ENCODE results near the gene BIRC2. TPM values are rescaled to one million over a fixed set of nuclear protein-coding genes. Genes with fewer than 3 reads are reported as not detected.

BIRC2 gene
- total RNA-seq, 1 experiment from 2014 or later = 28.2 TPM

DNA sequence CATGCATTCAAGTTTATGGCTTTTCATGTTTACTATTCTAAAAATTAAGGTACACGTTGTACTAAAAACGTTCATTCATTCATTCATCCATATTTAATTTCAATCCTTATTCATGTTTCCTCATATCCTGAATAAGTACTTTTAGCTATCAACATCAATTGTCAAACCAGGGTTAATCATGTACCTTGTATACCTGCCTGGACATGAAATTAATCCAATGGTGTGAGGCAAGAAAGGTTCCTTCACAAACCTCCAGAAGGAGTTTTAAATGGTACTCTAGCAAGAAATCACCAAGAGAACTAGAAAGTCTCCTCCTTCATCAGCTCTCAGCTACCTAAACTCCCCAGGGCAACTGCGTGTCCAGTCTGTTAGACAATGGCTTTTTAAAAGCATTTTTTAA, 72.2 kb downstream of the BIRC2 start:
- no peak overlapping the region for H3K56ac ChIP-seq (ENCODE audit: insufficient read length, low read depth, low read length)
- TF ChIP-seq, protein P1, sequence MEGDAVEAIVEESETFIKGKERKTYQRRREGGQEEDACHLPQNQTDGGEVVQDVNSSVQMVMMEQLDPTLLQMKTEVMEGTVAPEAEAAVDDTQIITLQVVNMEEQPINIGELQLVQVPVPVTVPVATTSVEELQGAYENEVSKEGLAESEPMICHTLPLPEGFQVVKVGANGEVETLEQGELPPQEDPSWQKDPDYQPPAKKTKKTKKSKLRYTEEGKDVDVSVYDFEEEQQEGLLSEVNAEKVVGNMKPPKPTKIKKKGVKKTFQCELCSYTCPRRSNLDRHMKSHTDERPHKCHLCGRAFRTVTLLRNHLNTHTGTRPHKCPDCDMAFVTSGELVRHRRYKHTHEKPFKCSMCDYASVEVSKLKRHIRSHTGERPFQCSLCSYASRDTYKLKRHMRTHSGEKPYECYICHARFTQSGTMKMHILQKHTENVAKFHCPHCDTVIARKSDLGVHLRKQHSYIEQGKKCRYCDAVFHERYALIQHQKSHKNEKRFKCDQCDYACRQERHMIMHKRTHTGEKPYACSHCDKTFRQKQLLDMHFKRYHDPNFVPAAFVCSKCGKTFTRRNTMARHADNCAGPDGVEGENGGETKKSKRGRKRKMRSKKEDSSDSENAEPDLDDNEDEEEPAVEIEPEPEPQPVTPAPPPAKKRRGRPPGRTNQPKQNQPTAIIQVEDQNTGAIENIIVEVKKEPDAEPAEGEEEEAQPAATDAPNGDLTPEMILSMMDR (conservative IDR thresholded peaks at IDR 0.05) = no peak
- no peak overlapping the region for H4K5ac ChIP-seq (ENCODE audit: insufficient read length, low read depth, low read length)
- H3K79me2 ChIP-seq (ENCODE audit: insufficient read depth, low read length) = no peaks in the 10 kb centered on the region
- H2BK120ac ChIP-seq (ENCODE audit: low read depth, low read length, poor library complexity, severe bottlenecking) = no peak overlapping the region
- Mint-ChIP-seq H3K9me3 (peaks cover 15 to 20% of the 10 kb centered on the region in 2 experiments), H3K27me3 (ENCODE audit: low read depth) (no peaks in the 10 kb centered on the region), H3K4me1 (peaks cover 3 to 8% of the 10 kb centered on the region in 2 experiments; a peak in 2 of 4 replicates), H3K27ac (no peak overlapping the region), H3K4me3 (no peak overlapping the region), H3K36me3 (ENCODE audit: insufficient read depth in 1 of 3, low read depth in 3 of 3) (peaks cover 13 to 33% (median 28%) of the 10 kb centered on the region in 3 experiments)
- no peaks in the 10 kb centered on the region for H3K4me1 ChIP-seq (ENCODE audit: insufficient read depth, low read length)
- H3K27me3 ChIP-seq (ENCODE audit: insufficient read depth, low read length) = no peaks in the 10 kb centered on the region
- no peak overlapping the region for H3K9ac ChIP-seq (ENCODE audit: extremely low read depth, insufficient read length, low read length)
- 100% methylated on average over 2 of the region's 3 CpGs for WGBS (ENCODE audit: extremely low coverage, insufficient read length, low lambda C conversion rate)
- H3K27ac ChIP-seq (ENCODE audit: insufficient read length, low read depth, low read length) = no peak overlapping the region
- H4K8ac ChIP-seq (replicated peaks; ENCODE audit: insufficient read length, low read depth, low read length) = no peak overlapping the region
- no peaks in the 10 kb centered on the region for H4K20me1 ChIP-seq (ENCODE audit: control insufficient read depth, insufficient read depth, insufficient read length)
- no peak overlapping the region for H2AFZ ChIP-seq (ENCODE audit: low read length)
- no peak overlapping the region for H3K14ac ChIP-seq (ENCODE audit: insufficient read depth, low read length)
- no peaks in the 10 kb centered on the region for H3K9me3 ChIP-seq (ENCODE audit: control insufficient read depth, low read depth, low read length)
- H2AK5ac ChIP-seq (ENCODE audit: insufficient read length, low read length) = no peak overlapping the region
- no peak overlapping the region for H3K23ac ChIP-seq (ENCODE audit: insufficient read length, low read depth, low read length)
- no peak overlapping the region for H3K4me2 ChIP-seq (ENCODE audit: insufficient read depth, insufficient read length, low read length)
- no peak overlapping the region for H3K4ac ChIP-seq (ENCODE audit: low read depth, low read length)
- no peak overlapping the region for H2BK5ac ChIP-seq (ENCODE audit: insufficient read length, low read length)
- no peak overlapping the region for H3K18ac ChIP-seq (ENCODE audit: insufficient read length, low read depth, low read length)
- H2BK12ac ChIP-seq (ENCODE audit: insufficient read length, low read depth, low read length) = no peak overlapping the region
- no peak overlapping the region for H4K91ac ChIP-seq (ENCODE audit: insufficient read length, low read depth, low read length)
- no peaks in the 10 kb centered on the region for H3K23me2 ChIP-seq (ENCODE audit: insufficient read length, low read depth, low read length, poor library complexity, severe bottlenecking)
- no peak overlapping the region for H3T11ph ChIP-seq (ENCODE audit: low read length)
- H2BK20ac ChIP-seq (ENCODE audit: low read depth, low read length, poor library complexity, severe bottlenecking) = no peak overlapping the region
- DNase-seq = no peak
- no peak overlapping the region for H2BK15ac ChIP-seq (ENCODE audit: low read depth, low read length)
- no peaks in the 10 kb centered on the region for H3K79me1 ChIP-seq (ENCODE audit: insufficient read depth, low read depth, low read length, poor library complexity, severe bottlenecking)
